ENCODE measurements around the gene ARFRP1.

Gene ARFRP1, protein sequence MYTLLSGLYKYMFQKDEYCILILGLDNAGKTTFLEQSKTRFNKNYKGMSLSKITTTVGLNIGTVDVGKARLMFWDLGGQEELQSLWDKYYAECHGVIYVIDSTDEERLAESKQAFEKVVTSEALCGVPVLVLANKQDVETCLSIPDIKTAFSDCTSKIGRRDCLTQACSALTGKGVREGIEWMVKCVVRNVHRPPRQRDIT

GRCh38 chr20:63707558-63708300 is at the start of gene ARFRP1, which contains the start of gene ZGPAT:
Gene ARFRP1, minus strand, starts transcription at chr20:63707976. Its CDS starts 885 bp downstream, at chr20:63707091.
Gene ZGPAT, plus strand, starts transcription at chr20:63708039. Its CDS starts 542 bp downstream, at chr20:63708581.
- DNase-seq: peak; percentile 83

DNA sequence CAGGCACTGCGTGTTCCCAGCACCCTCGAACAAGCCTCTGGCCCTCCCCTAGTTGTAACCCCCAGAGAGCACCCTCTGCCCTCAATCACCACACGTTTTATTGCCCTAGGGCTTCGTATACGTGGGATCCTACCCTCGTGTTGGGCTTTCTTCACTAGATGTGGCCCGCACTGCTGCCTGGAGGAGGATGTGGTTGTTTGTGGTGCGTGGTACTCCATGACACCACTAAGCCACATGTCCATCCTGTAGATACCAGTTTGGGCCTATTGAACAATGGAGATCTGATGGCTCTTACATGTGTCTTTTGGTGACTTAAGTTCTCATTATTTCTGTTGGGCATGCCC is 48.8 kb upstream of the ARFRP1 start:
- DNase-seq: no peak

DNA sequence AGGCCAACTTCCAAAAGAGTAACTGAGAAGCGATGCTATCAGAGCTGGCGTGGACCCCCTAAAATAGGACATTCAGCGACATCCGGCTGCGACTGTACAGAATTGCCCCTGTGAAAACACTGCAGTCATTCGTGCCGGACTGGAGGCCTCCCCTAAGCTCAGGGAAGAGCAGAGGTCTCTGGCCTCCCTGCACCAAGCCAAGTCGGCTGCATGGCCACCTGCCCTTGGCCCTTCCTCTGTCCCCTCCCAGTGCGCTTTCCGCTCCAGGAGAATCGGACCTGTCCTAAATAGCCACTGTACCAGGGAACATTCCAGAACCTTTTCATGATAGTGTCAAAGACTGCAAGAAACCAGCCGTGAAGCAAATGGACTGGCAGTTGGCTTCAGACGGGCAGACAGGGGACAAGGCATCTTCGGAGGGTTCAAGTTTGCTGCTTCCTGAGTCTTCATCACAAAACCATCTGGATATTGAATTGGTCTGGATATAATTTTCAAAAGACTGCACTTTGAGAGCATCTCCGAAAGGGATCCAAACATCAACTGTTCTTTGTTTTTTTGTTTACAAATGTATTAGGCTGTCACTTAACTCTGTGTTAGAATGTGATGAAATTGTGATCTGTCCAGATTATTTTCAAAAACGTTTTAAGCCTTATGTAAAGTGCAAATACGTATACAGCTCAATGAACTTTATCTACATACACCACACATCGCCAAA is 48.3 kb upstream of the ARFRP1 start:
- DNase-seq: no peak

GRCh38 chr20:63754008-63754407 is 46.2 kb upstream of the ARFRP1 start:
- no peak for DNase-seq

DNA sequence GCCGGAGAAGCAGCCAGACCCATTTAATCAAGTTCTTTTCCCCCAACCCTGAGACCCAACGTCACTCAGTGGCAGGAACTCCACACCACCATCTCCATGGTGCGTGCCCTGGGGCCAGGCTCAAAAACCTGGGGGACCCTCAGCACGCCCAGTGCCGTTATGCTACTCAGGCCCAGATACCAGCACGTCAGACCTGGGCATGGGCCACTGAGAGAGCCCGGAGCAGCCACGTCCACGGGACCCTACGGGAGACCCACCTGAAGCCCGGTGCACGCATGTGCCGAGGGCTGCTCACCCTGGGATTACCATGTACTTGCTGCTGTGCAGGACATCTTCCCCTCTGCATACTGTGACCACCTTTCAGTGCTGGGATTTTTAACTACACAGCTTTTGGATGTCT is 45.6 kb upstream of the ARFRP1 start:
- no peak for DNase-seq

- no peak for DNase-seq
Measured at GRCh38 chr20:63752411-63753101, 44.8 kb upstream of the ARFRP1 start.

DNA sequence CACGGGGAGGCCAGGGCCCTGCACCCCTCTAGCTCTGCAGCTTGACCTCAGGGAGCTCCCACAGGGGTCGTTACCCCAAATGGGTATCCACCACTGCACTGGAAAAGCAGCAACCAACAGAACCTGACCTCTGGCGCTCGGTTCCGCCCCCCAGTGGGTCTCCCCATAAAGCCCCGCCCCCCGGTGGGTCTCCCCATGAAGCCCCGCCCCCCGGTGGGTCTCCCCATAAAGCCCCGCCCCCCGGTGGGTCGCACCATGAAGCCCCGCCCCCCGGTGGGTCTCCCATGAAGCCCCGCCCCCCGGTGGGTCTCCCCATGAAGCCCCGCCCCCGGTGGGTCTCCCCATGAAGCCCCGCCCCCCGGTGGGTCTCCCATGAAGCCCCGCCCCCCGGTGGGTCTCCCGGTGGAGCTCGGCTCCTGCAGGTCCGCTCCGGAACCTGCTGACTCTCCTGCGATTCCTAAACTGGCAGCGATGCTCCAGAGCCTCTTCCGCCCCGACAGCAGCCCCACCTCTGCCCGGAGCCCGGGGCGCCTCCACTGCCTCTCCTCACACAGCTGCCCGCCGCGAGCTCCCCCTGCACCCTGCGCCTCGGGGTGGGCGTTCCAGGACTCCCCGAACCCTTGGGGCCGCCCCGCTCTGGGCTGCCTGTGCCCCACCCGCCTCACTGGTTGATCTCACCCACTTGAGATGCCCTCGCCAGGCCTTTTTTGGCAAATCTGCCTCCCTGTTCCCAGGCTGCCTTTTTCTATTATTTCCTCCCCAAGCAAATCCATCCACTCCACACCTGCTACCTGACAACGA is 43.9 kb upstream of the ARFRP1 start:
- no peak for DNase-seq

DNA sequence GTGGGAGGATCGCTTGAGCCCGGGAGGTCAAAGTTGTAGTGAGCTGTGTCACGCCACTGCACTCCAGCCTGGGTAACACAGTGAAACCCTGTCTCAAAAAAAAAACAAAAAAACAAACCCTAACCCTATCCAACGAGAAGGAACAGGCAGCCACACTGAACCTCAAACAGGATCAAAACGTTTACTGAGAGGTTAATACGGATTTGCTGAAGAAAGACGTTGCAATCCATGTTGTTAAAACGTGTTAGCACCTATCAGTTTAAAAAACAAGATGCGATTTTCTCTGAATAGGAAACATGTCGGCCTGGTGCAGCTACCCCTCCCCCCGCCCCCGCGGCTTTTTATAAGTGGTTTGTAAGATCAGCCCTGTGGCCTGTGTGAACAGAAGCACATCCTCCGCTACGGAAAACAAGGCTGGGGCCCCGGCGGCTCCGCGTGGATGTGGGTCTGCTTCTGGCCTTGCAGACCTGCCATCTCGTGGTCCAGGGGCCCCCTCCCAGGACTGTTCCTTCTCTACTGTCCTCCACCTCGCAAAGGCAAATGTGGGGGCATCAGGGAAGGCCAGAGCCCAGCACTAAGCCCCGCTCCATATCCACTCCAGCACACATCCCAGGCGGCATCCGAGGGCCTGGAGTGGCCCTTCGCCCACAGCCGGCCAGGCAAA is 43.2 kb upstream of the ARFRP1 start:
- DNase-seq: peak; percentile 74

DNA sequence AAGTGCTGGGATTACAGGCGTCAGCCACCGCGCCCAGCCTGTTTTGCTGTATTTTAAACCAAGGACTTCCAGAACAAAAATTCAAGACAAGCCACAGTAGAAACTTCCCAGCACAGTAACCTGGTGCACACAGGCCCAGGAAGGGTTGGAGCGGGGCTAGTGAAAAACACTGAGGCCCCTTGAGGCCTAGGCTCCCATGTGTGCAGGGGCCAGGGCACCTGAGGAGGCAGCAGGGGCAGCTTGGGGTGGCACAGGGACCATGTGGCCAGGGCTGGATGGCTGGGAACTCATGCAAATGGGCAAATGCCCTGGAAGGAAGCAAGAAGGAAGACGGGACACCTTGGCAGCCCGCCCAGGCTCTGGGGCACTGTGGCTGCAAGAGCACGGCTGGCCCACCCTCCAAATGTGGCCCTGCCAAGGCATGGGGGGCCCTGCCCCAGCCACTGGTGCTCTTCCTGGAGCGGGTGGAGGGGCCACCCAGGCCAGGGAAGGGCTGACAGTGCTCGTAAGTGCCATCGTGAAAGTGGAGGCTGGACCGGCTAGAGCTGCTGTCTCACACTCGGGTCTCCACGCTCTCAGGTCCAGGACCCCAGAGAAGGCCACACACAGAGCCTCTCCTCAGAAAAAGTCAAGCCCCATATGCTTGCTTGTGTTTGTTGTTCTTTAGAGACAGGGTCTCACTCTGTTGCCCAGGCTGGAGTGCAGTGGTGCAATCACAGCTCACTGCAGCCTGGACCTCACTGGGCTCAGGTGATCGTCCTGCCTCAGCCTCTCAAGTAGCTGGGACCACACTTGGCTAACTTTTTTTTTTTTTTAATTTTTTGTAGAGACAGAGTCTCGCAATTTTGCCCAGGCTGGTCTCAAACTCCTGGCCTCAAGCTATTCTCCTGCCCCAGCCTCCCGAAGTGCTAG is 42.1 kb upstream of the ARFRP1 start:
- no peak for DNase-seq

DNA sequence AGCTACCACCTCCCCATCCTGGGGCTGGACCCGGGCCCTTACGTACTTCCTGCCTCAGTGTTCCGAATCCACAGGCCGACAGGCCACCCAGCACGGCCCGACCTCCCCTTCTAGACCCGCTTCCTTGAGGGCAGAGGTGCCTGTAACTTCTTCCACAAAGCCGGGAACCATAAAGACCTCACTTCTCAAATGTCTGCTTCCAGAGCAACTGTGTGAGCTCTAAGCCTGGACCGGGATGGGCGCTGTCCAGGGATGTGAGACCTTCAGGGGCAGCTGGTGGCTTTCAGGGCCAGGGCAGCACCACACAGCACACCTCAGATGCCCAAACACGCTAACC is 41.1 kb upstream of the ARFRP1 start:
- no peak for DNase-seq

GRCh38 chr20:63748070-63748933 is 40.5 kb upstream of the ARFRP1 start:
- no peak for DNase-seq

- no peak for DNase-seq
Measured at GRCh38 chr20:63747622-63748069, 39.9 kb upstream of the ARFRP1 start.

GRCh38 chr20:63746751-63747315 is 39.1 kb upstream of the ARFRP1 start:
- DNase-seq: no peak

- no peak for DNase-seq
Measured at GRCh38 chr20:63745961-63746731, 38.4 kb upstream of the ARFRP1 start.

DNA sequence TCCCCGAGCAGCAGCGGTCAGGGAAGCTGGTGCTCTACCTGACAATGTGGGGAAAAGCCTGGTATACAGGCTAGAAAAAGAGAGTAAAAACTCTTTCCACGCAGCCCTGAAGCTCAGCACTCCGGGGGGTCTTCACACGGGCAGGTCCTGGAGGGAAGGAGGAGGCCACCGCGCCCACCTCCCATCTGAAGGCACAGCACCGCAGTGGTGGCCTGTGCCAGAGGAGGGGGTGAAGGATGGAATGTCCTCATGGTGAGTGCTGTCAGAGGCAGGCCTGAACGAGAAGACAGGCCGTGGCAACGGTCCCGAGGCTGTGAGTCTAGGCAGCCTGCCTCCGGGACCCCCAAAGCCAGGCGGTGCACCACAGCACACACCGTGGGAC is 37.6 kb upstream of the ARFRP1 start:
- DNase-seq: no peak

GRCh38 chr20:63744574-63745423 is 37.0 kb upstream of the ARFRP1 start:
- DNase-seq: no peak

DNA sequence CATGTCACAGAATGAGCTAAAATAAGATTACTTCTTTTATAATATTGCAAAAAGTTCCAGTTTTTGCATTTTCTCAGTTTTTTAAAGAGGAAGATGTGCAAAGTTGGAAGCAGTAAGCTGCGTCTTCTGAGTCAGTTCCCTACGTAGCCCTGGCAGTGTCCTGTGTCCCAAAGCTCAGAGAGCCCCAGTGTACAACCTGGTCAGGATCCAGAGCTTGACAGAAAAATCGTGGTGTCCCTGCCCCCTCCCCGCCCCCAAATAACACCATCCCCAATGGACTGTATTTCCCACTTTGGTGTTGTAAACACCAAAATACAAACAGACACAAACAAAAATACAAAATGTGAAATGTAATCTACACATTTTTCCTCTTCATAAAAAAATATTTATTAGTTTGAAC is 36.4 kb upstream of the ARFRP1 start:
- no peak for DNase-seq

All from activated gamma-delta T cell treated with Interleukin-2 at 50 U/mL for 16 hours (primary cell).